Keratinocyte (primary cell): Measurements from ENCODE around the gene MCEMP1. TPM values are rescaled to one million over a fixed set of nuclear protein-coding genes. Genes with fewer than 3 reads are reported as not detected.

Experiments
- DNase-seq: peaks from one replicate; pipeline ENCODE4 v3.0.0-alpha.2; 2011; ENCODE audit warnings: low read depth, missing footprints, low spot score
- FAIRE-seq: peaks from 2 replicates; lab custom pipeline; 2011; peaks lifted over from hg19 to GRCh38; lab: Jason Lieb, UNC
- H2AFZ ChIP-seq: 2 replicates; pipeline ENCODE4 v1.6.0; 2012; ENCODE audit warnings: low read length, control low read depth, inconsistent platforms; ENCODE audit not compliant: control insufficient read depth
- H3K27ac ChIP-seq: 2 replicates; pipeline ENCODE4 v1.5.1; 2011; ENCODE audit warnings: low read length; ENCODE audit not compliant: control insufficient read depth, insufficient read depth
- H3K27me3 ChIP-seq: 3 replicates; pipeline ENCODE4 v1.6.0; 2011; ENCODE audit warnings: low read length; ENCODE audit not compliant: control insufficient read depth, insufficient read depth; ENCODE audit errors: extremely low read depth
- H3K36me3 ChIP-seq, 2 experiments: 2 replicates in 1 of 2; 3 replicates in 1 of 2; pipeline ENCODE4 v1.5.1; 2011; ENCODE audit warnings: low read length in 2 of 2, mild to moderate bottlenecking in 1 of 2; ENCODE audit not compliant: control insufficient read depth in 2 of 2, insufficient read depth in 2 of 2; ENCODE audit errors: extremely low read depth in 1 of 2
- H3K4me1 ChIP-seq: 3 replicates; pipeline ENCODE4 v1.5.1; 2011; ENCODE audit warnings: low read length; ENCODE audit not compliant: control insufficient read depth, insufficient read depth; ENCODE audit errors: extremely low read depth
- H3K4me2 ChIP-seq: 3 replicates; pipeline ENCODE4 v1.6.0; 2011; ENCODE audit warnings: low read depth, low read length; ENCODE audit not compliant: control insufficient read depth, insufficient read depth; ENCODE audit errors: extremely low read depth
- H3K4me3 ChIP-seq, 3 experiments: fragments of 200-600 bp in 1 of 3; sonication (generic) in 1 of 3; 2 replicates in 2 of 3; 3 replicates in 1 of 3; pipeline ENCODE4 v1.5.1; 2011 to 2016; ENCODE audit warnings: low read length in 3 of 3, mild to moderate bottlenecking in 3 of 3, control low read depth in 2 of 3, inconsistent platforms in 1 of 3, low read depth in 1 of 3, mixed read lengths in 1 of 3, mixed run types in 1 of 3, moderate library complexity in 1 of 3; ENCODE audit not compliant: control insufficient read depth in 2 of 3, insufficient read depth in 2 of 3; ENCODE audit errors: extremely low read depth in 1 of 3
- H3K79me2 ChIP-seq: 2 replicates; pipeline ENCODE4 v1.6.0; 2012; ENCODE audit warnings: low read length; ENCODE audit not compliant: control insufficient read depth, insufficient read depth
- H3K9ac ChIP-seq: 3 replicates; pipeline ENCODE4 v1.6.0; 2011; ENCODE audit warnings: low read length; ENCODE audit not compliant: control insufficient read depth, insufficient read depth; ENCODE audit errors: extremely low read depth
- H3K9me1 ChIP-seq: 3 replicates; pipeline ENCODE4 v1.6.0; 2011; ENCODE audit warnings: low read length; ENCODE audit not compliant: control insufficient read depth, insufficient read depth; ENCODE audit errors: extremely low read depth
- H3K9me3 ChIP-seq: 2 replicates; pipeline ENCODE4 v1.5.1; 2012; ENCODE audit warnings: low read depth, low read length; ENCODE audit not compliant: control insufficient read depth
- H4K20me1 ChIP-seq: 3 replicates; pipeline ENCODE4 v1.6.0; 2011; ENCODE audit warnings: low read length; ENCODE audit not compliant: control insufficient read depth, insufficient read depth; ENCODE audit errors: extremely low read depth
- CTCF ChIP-seq, 3 experiments: IDR thresholded peaks in 1 of 3; conservative IDR thresholded peaks in 1 of 3; optimal IDR thresholded peaks in 1 of 3; 2 replicates in 2 of 3; 3 replicates in 1 of 3; pipeline versions ENCODE3 to v1.5.1; 2011; ENCODE audit warnings: low read length in 3 of 3, mild to moderate bottlenecking in 3 of 3, moderate library complexity in 2 of 3, control low read depth in 1 of 3, inconsistent platforms in 1 of 3; ENCODE audit not compliant: insufficient read depth in 2 of 3; ENCODE audit errors: extremely low read depth in 1 of 3
- EZH2 ChIP-seq: IDR thresholded peaks from one replicate; pipeline ENCODE4 v1.6.1; 2012; ENCODE audit warnings: inconsistent platforms, mild to moderate bottlenecking, low read length, moderate library complexity
- dilution Hi-C: fragments of 300-500 bp; cut with MboI; formaldehyde crosslinking; loops from one replicate; pipeline ENCODE4 v1.7.0; 2020; ENCODE audit warnings: low sequenced_read_pairs; ENCODE audit not compliant: extremely low pct_ligation_motif_present
- polyA plus RNA-seq, 5 experiments: library from polyadenylated mRNA; depleted of rRNA in 3 of 5; stranded (reverse) in 3 of 5; stranded (forward) in 1 of 5; unstranded in 1 of 5; fragments of >200 nt; gene quantifications; 1 replicate in 1 of 5; 2 replicates in 3 of 5; 3 replicates in 1 of 5; pipeline versions ENCODE4 v1.2.1 to v1.2.3, GENCODE V29; 2011 to 2012; ENCODE audit warnings: missing spikeins in 2 of 5, low read depth in 1 of 5, low replicate concordance in 1 of 5

Gene MCEMP1
- polyA plus RNA-seq, 1 donor (not counting 4 experiments of a cell fraction or from before 2014, with no cell fraction given) = not detected

GRCh38 chr19:7650148-7650547 lies 26.7 kb upstream of the MCEMP1 start:
- no peaks in the 10 kb centered on the region for H4K20me1 ChIP-seq

GRCh38 chr19:7652061-7652641 lies 24.7 kb upstream of the MCEMP1 start:
- Histone ChIP-seq H3K27me3 (no peaks in the 10 kb centered on the region), H3K79me2 (no peaks in the 10 kb centered on the region), H3K27ac (no peak overlapping the region), H3K4me2 (peak overlapping the region; percentile 87), H3K36me3 (peaks cover 3 to 4% of the 10 kb centered on the region in 2 experiments), H3K4me3 (peak overlapping the region in 1 of 3 experiments; percentile 42), H3K9ac (no peak overlapping the region), H2AFZ (peak overlapping the region; percentile 67), H3K9me1 (peaks cover 2% of the 10 kb centered on the region), H3K4me1 (peaks cover 4% of the 10 kb centered on the region), H4K20me1 (no peaks in the 10 kb centered on the region), H3K9me3 (no peaks in the 10 kb centered on the region)
- FAIRE-seq (peak; percentile 64), DNase-seq (no peak)
- TF ChIP-seq EZH2 (no peak), CTCF (optimal IDR thresholded peaks at IDR 0.05 in 1 of 3, IDR thresholded peaks at IDR 0.05 in 1 of 3, conservative IDR thresholded peaks at IDR 0.05 in 1 of 3; ENCODE audit: extremely low read depth in 1 of 3, insufficient read depth in 2 of 3, low read length in 3 of 3) (peak; percentile 78 to 95 (median 87))
- dilution Hi-C loops = no loop called here

More at GRCh38 chr19:7650148-7650547, 26.7 kb upstream of the MCEMP1 start:
- Histone ChIP-seq H3K79me2 (no peaks in the 10 kb centered on the region), H3K4me3 (no peak overlapping the region), H3K9me1 (peaks cover 2% of the 10 kb centered on the region), H3K27ac (no peak overlapping the region), H3K9ac (no peak overlapping the region), H3K9me3 (no peaks in the 10 kb centered on the region), H3K36me3 (peaks cover 4 to 7% of the 10 kb centered on the region in 2 experiments), H3K4me1 (peaks cover 4% of the 10 kb centered on the region), H3K27me3 (no peaks in the 10 kb centered on the region), H3K4me2 (no peak overlapping the region), H2AFZ (no peak overlapping the region)
- TF ChIP-seq CTCF (optimal IDR thresholded peaks at IDR 0.05 in 1 of 3, IDR thresholded peaks at IDR 0.05 in 1 of 3, conservative IDR thresholded peaks at IDR 0.05 in 1 of 3; ENCODE audit: extremely low read depth in 1 of 3, insufficient read depth in 2 of 3, low read length in 3 of 3) (no peak), EZH2 (no peak)
- no peak for DNase-seq
- dilution Hi-C loops = no loop called here
- FAIRE-seq = no peak
